ENCODE data around the gene PTPRM. TPM values are rescaled to one million over a fixed set of nuclear protein-coding genes. Genes with fewer than 3 reads are reported as not detected.

Gene PTPRM
- total and polyA plus RNA-seq, 2 of the 8 experiments (the other 6 are each of a cell fraction or from before 2014, with no cell fraction given), result 4.1 to 7.0 TPM

DNA sequence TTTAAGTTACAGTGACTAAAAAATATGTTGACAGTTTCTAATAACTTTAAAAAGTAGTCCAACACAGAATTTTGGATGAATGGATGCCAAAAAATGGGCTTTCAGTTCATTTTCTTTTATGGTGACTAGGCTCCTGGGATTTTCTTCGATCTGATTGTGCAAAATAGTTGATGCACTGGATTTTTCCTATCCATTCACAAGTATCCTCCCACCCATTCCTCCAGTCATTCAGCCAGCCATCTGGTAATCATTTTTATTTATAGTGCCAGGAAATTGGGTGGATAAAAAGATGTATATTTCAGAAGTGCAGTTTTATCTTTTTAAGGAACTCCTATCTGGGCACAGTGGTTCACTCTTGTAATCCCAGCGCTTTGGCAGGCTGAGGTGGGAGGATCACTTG lies 175.1 kb downstream of the PTPRM start (continued):
- TF ChIP-seq GABPA (IDR thresholded peaks at IDR 0.05; ENCODE audit: borderline replicate concordance, insufficient read depth, low read length) (no peak), TAF7 (optimal IDR thresholded peaks at IDR 0.05; ENCODE audit: borderline replicate concordance, low read depth, low read length) (no peak), TCF12 (IDR thresholded peaks at IDR 0.05; ENCODE audit: low read depth, low read length) (no peak), JUN (IDR thresholded peaks at IDR 0.05; ENCODE audit: low read depth, low read length) (no peak), RBBP5 (IDR thresholded peaks at IDR 0.05; ENCODE audit: borderline replicate concordance, low read depth, low read length) (no peak), KDM5A (IDR thresholded peaks at IDR 0.05; ENCODE audit: low read length) (no peak)
